Vagina (tissue), 2 donors: ENCODE measurements around the gene LSM12. TPM values are rescaled to one million over a fixed set of nuclear protein-coding genes. Genes with fewer than 3 reads are reported as not detected.

Source experiments
- DNase-seq, 2 donors: peaks; one replicate each; pipeline ENCODE4 v3.0.0-alpha.2; 2017; ENCODE audit errors: extremely low spot score in 2 of 2
- H3K27ac ChIP-seq: fragments of 200-600 bp; sonication (generic); one replicate; pipeline ENCODE4 v1.5.1; 2019
- H3K27me3 ChIP-seq: fragments of 200-600 bp; sonication (generic); one replicate; pipeline ENCODE4 v1.5.1; 2019
- H3K36me3 ChIP-seq, 2 donors: fragments of 200-600 bp; sonication (generic); one replicate each; pipeline ENCODE4 v1.5.1; 2017 to 2019
- H3K4me1 ChIP-seq: fragments of 200-600 bp; sonication (generic); one replicate; pipeline ENCODE4 v1.5.1; 2019
- H3K4me3 ChIP-seq, 2 donors: fragments of 200-600 bp; sonication (generic); 1 replicate in 1 of 2; 2 replicates in 1 of 2; pipeline ENCODE4 v1.5.1; 2016 to 2019
- H3K9me3 ChIP-seq: fragments of 200-600 bp; sonication (generic); one replicate; pipeline ENCODE4 v1.5.1; 2019
- POLR2A ChIP-seq, 2 donors: fragments of 450-650 bp; IDR thresholded peaks; one replicate each; pipeline ENCODE4 v1.6.1; 2017; ENCODE audit warnings: antibody characterized with exemption in 2 of 2, mild to moderate bottlenecking in 2 of 2, moderate library complexity in 2 of 2
- POLR2AphosphoS5 ChIP-seq, 2 donors: sonication (generic); formaldehyde crosslinking; IDR thresholded peaks; one replicate each; pipeline ENCODE4 v1.9.0; 2017; ENCODE audit warnings: antibody characterized with exemption in 2 of 2, mild to moderate bottlenecking in 2 of 2, low read depth in 1 of 2; ENCODE audit not compliant: insufficient read depth in 1 of 2
- intact Hi-C: fragments of 100-400 bp; cut with DNase I; formaldehyde crosslinking; loops from one replicate; pipeline ENCODE4 v1.15.1; 2023
- total RNA-seq: library from RNA; depleted of rRNA; stranded (reverse); fragments of >200 nt; gene quantifications from one replicate; pipeline ENCODE4 v1.2.3, GENCODE V29; 2016
- TF ChIP-seq, protein P1 (sequence below), 3 experiments: fragments of 450-650 bp in 2 of 3; fragments of 200-600 bp in 1 of 3; sonication (generic) in 1 of 3; IDR thresholded peaks; one replicate each; pipeline ENCODE4 v1.5.1; 2017 to 2019; ENCODE audit warnings: antibody characterized with exemption in 3 of 3, mild to moderate bottlenecking in 2 of 3, moderate library complexity in 2 of 3

The LSM12 gene
- total RNA-seq, 1 donor from 2014 or later = 27.3 TPM

DNA sequence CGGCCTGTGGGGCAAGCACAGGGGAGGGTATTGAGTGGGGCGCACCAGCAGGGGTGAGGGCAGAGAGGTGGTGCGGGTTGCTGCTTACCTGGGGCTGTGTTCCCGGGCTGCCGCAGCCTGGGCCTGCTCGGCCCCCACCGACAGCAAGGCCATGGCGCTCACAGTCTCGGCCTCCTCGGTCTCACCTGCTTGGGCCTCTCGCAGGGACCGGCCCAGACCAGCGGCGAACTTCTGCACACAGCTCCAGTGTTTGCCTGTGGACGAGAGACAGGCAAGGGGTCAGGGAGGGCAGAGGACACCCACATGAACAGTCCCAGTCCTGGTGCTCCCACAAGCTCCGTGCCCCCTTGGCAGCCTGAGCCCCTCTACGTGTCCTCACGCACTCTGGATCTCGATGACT, 11.9 kb upstream of the LSM12 start:
- TF ChIP-seq, protein P1, sequence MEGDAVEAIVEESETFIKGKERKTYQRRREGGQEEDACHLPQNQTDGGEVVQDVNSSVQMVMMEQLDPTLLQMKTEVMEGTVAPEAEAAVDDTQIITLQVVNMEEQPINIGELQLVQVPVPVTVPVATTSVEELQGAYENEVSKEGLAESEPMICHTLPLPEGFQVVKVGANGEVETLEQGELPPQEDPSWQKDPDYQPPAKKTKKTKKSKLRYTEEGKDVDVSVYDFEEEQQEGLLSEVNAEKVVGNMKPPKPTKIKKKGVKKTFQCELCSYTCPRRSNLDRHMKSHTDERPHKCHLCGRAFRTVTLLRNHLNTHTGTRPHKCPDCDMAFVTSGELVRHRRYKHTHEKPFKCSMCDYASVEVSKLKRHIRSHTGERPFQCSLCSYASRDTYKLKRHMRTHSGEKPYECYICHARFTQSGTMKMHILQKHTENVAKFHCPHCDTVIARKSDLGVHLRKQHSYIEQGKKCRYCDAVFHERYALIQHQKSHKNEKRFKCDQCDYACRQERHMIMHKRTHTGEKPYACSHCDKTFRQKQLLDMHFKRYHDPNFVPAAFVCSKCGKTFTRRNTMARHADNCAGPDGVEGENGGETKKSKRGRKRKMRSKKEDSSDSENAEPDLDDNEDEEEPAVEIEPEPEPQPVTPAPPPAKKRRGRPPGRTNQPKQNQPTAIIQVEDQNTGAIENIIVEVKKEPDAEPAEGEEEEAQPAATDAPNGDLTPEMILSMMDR (IDR thresholded peaks at IDR 0.05) = no peak
- TF ChIP-seq POLR2AphosphoS5 (IDR thresholded peaks at IDR 0.05; ENCODE audit: insufficient read depth in 1 of 2, low read depth in 1 of 2) = no peak
- TF ChIP-seq POLR2A (IDR thresholded peaks at IDR 0.05) = no peak
- H3K27me3 ChIP-seq = no peaks in the 10 kb centered on the region
- H3K27ac ChIP-seq = no peak overlapping the region
- no peaks in the 10 kb centered on the region for H3K4me1 ChIP-seq
- no peak for DNase-seq
- intact Hi-C loops = no loop called here
- H3K9me3 ChIP-seq = no peaks in the 10 kb centered on the region
- peaks cover 0 to 75% of the 10 kb centered on the region in 2 donors for H3K36me3 ChIP-seq
- H3K4me3 ChIP-seq = no peak overlapping the region

DNA sequence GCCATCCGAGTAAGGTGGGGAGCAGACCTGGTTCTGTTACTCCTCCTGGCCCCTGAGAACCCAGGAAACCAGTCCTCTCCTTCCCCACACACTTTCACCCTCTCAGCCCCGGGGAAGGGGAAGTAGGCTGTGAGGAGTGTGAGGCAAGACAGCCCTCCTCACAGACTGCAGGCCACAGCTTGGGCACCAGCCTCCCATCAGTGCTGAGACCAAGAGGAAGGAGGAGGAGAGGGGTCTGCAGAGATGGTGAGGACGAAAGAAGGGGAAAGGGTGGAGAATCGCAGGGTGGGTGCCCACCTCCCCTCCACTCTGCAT, 11.1 kb upstream of the LSM12 start:
- Histone ChIP-seq H3K36me3 (peaks cover 0 to 66% of the 10 kb centered on the region in 2 donors), H3K27me3 (no peaks in the 10 kb centered on the region), H3K9me3 (no peaks in the 10 kb centered on the region), H3K4me1 (peaks cover 7% of the 10 kb centered on the region), H3K27ac (no peak overlapping the region), H3K4me3 (no peak overlapping the region)
- no peak for DNase-seq
- TF ChIP-seq POLR2A (IDR thresholded peaks at IDR 0.05) (no peak), POLR2AphosphoS5 (IDR thresholded peaks at IDR 0.05; ENCODE audit: insufficient read depth in 1 of 2, low read depth in 1 of 2) (no peak)
- intact Hi-C loops = no loop called here

DNA sequence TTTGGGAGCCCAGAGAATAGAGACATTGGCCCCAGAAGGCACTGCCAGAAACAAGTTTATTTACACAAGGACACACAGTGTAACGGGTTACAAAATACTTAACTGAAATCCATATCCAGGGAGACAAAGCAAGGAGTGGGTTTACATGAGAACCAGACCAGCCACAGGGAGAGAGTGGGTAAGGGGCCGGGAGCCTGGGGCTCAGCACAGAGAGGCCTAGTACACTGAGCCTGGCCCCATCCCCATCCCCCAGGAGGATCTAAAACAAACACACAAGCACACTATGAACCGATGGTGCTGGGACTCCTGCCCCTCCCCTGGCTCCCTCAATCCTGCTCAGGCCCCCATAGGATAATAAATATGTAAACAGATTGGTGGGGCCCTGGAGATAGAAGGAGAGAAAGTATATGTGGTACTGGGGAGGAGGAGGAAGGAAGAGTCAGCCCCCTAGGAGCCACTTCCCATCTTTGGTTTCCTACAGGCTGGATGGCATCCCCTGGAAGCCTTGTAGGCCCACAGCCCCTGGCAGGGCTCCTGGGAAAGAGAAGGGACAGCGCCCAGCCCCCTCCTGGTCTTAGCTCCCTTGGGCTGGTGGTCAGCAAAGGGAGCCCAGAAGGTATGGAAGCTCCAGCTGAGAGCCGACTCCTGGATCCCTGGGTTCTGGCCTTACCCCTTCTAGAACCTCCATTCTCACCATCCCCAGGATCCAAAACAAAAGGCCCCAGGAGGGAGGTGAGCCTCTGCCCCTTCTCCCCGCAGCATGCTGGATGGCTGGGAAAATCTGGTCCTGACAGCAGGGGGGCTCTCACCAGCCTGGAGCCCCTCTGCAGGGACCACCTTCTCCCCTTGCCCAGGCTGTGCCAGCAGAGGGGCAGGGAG, 10.5 kb upstream of the LSM12 start:
- TF ChIP-seq POLR2AphosphoS5 (IDR thresholded peaks at IDR 0.05; ENCODE audit: insufficient read depth in 1 of 2, low read depth in 1 of 2) = no peak
- TF ChIP-seq, protein P1 (IDR thresholded peaks at IDR 0.05) = no peak
- no peak for TF ChIP-seq POLR2A (IDR thresholded peaks at IDR 0.05)
- DNase-seq = no peak
- intact Hi-C loops = no loop called here
- Histone ChIP-seq H3K9me3 (no peaks in the 10 kb centered on the region), H3K4me1 (peaks cover 13% of the 10 kb centered on the region), H3K36me3 (peaks cover 0 to 60% of the 10 kb centered on the region in 2 donors), H3K27ac (no peak overlapping the region), H3K4me3 (no peak overlapping the region), H3K27me3 (no peaks in the 10 kb centered on the region)

DNA sequence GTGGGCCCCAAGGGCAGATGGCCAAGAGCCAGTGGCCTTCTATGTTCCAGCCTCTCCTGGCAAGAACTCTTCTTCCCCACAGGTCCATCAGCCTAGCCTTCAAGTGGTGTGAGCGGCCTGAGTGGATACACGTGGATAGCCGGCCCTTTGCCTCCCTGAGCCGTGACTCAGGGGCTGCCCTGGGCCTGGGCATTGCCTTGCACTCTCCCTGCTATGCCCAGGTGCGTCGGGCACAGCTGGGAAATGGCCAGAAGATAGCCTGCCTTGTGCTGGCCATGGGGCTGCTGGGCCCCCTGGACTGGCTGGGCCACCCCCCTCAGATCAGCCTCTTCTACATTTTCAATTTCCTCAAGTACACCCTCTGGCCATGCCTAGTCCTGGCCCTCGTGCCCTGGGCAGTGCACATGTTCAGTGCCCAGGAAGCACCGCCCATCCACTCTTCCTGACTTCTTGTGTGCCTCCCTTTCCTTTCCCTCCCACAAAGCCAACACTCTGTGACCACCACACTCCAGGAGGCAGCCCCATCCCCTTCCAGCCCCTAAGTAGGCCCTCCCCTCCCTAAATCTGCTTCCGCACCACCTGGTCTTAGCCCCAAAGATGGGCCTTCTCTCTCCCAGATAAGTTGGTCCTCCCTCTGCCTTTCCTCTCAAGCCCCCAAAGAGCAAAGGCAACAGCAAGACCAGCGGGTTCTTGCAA, 9.3 kb upstream of the LSM12 start:
- H3K36me3 ChIP-seq = peaks cover 0 to 56% of the 10 kb centered on the region in 2 donors
- H3K27ac ChIP-seq = no peak overlapping the region
- no peak overlapping the region for H3K4me3 ChIP-seq
- no peaks in the 10 kb centered on the region for H3K27me3 ChIP-seq
- intact Hi-C loops = no loop called here
- H3K9me3 ChIP-seq = no peaks in the 10 kb centered on the region
- peaks cover 23% of the 10 kb centered on the region for H3K4me1 ChIP-seq
- TF ChIP-seq POLR2A (IDR thresholded peaks at IDR 0.05) (no peak), POLR2AphosphoS5 (IDR thresholded peaks at IDR 0.05; ENCODE audit: insufficient read depth in 1 of 2, low read depth in 1 of 2) (no peak)
- TF ChIP-seq, protein P1 (IDR thresholded peaks at IDR 0.05) = no peak
- no peak for DNase-seq

DNA sequence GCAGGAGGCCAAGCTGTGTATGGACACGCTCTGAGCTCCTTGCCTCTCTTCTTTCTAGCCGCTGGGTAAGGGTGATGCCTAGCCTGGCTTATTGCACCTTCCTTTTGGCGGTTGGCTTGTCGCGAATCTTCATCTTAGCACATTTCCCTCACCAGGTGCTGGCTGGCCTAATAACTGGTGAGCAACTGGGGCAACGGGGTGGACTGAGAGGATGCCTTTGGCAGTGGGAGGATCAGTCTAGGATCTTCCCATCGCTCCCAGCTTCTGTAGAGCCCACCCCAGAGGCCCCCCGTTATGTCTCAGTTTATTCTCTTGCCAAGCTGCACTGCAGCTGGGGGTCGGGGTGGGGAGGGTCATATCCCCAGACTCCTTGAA, 8.4 kb upstream of the LSM12 start:
- Histone ChIP-seq H3K27me3 (no peaks in the 10 kb centered on the region), H3K27ac (no peak overlapping the region), H3K4me1 (peaks cover 27% of the 10 kb centered on the region), H3K36me3 (peaks cover 0 to 47% of the 10 kb centered on the region in 2 donors), H3K4me3 (no peak overlapping the region), H3K9me3 (no peaks in the 10 kb centered on the region)
- intact Hi-C loops = no loop called here
- TF ChIP-seq POLR2AphosphoS5 (IDR thresholded peaks at IDR 0.05; ENCODE audit: insufficient read depth in 1 of 2, low read depth in 1 of 2) (no peak), POLR2A (IDR thresholded peaks at IDR 0.05) (no peak)
- TF ChIP-seq, protein P1 (IDR thresholded peaks at IDR 0.05) = no peak
- no peak for DNase-seq
